ENCODE data around the gene C4A. TPM values are rescaled to one million over a fixed set of nuclear protein-coding genes. Genes with fewer than 3 reads are reported as not detected.
A peak's percentile ranks its signal among the peaks of the same experiment; 100 is the strongest.
"Not testable (repeated sequence)": the region's sequence is repeated elsewhere in the genome, so short reads cannot be mapped to it uniquely, and the experiment has no call there.

The C4A gene
- 0.35 and 1.5 TPM in 2 replicates for total RNA-seq (2014; rRNA removed; shearing (Covaris generic))

DNA sequence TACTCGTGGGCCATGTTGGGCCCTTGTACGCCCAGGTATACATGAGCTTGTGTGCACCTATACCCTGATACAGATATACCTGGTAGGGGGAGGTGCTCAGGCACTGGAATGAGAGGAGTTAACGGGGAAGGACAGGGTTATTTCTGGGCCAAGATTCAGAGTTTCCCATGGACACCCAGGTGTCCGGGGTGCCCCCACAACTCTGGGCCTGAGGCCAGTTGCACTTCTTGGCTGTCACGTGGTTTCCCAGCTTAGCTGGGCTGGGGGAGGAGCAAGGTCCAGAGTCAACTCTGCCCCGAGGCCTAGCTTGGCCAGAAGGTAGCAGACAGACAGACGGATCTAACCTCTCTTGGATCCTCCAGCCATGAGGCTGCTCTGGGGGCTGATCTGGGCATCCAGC lies at the start of gene C4A:
Gene C4A (plus strand): TSS at position 314 of the 400 bp plus-strand sequence. CDS start 51 bp downstream, at position 365.
- H3K36me3 ChIP-seq (replicated peaks; ENCODE audit: control insufficient read depth, insufficient read depth, low read length); H3K27me3 ChIP-seq (ENCODE audit: control insufficient read depth, insufficient read depth, low read length); DNase-seq; H3K4me3 ChIP-seq (ENCODE audit: insufficient read depth, low read depth, low read length): not testable (repeated sequence)

DNA sequence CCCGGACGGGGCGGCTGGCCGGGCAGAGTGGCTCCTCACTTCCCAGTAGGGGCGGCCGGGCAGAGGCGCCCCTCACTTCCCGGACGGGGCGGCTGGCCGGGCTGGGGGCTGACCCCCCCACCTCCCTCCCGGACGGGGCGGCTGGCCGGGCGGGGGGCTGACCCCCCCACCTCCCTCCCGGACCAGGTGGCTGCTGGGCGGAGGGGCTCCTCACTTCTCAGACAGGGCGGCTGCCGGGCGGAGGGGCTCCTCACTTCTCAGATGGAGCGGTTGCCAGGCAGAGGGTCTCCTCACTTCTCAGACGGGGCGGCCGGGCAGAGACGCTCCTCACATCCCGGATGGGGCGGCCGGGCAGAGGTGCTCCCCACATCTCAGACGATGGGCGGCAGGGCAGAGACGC lies 49.7 kb upstream of the C4A start:
- DNase-seq; H3K4me3 ChIP-seq (ENCODE audit: insufficient read depth, low read depth, low read length); H3K36me3 ChIP-seq (replicated peaks; ENCODE audit: control insufficient read depth, insufficient read depth, low read length); H3K27me3 ChIP-seq (ENCODE audit: control insufficient read depth, insufficient read depth, low read length): not testable (repeated sequence)

DNA sequence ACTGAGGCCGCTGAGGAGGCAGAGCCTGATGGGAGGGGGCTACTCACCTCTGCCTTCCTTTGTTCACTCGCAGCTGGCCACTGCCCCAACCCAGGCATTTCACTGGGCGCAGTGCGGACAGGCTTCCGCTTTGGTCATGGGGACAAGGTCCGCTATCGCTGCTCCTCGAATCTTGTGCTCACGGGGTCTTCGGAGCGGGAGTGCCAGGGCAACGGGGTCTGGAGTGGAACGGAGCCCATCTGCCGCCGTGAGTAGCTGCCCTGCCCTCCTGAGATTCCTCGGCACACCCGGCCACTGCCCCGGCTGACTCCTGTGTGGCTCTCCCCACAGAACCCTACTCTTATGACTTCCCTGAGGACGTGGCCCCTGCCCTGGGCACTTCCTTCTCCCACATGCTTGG lies 48.3 kb upstream of the C4A start:
- no peak overlapping the region for H3K4me3 ChIP-seq (ENCODE audit: insufficient read depth, low read depth, low read length)
- H3K36me3 ChIP-seq (replicated peaks; ENCODE audit: control insufficient read depth, insufficient read depth, low read length) = no peaks in the 10 kb centered on the region
- no peaks in the 10 kb centered on the region for H3K27me3 ChIP-seq (ENCODE audit: control insufficient read depth, insufficient read depth, low read length)
- DNase-seq = no peak

DNA sequence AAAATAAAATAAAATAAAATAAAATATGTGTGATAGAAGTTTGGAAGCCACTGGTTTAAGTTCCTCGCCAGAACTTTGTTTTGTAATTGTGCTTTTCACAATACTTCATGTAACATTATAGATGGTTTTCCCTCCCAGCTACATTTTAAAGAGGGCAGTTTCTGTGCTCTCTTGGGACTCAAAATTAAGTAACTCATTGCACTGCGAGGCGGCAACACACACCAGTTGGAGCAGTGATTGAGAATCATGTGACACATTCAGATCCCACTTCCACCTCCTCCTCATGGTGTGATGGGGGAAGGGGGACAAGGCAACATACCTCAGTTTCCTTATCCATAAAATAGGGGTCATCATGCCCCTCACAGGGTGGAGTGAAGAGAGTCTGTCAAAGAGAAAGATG lies 46.8 kb upstream of the C4A start:
- no peaks in the 10 kb centered on the region for H3K36me3 ChIP-seq (replicated peaks; ENCODE audit: control insufficient read depth, insufficient read depth, low read length)
- DNase-seq = no peak
- H3K4me3 ChIP-seq (ENCODE audit: insufficient read depth, low read depth, low read length) = no peak overlapping the region
- no peaks in the 10 kb centered on the region for H3K27me3 ChIP-seq (ENCODE audit: control insufficient read depth, insufficient read depth, low read length)

DNA sequence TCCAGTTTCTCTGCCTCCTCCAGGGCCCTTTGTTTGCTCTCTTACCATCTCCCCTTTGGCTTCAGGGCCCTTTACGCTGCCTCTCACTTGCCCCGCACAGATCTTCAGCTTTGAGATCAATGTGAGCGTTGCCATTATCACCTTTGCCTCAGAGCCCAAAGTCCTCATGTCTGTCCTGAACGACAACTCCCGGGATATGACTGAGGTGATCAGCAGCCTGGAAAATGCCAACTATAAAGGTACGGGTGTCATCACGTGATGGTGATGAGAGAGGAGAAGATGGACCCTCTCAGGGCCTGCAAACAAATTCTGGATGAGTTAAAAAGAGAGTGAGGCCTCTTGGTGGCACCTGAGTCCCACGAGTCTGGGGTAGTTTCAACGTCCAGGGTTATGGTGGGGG lies 46.0 kb upstream of the C4A start:
- no peaks in the 10 kb centered on the region for H3K27me3 ChIP-seq (ENCODE audit: control insufficient read depth, insufficient read depth, low read length)
- no peaks in the 10 kb centered on the region for H3K36me3 ChIP-seq (replicated peaks; ENCODE audit: control insufficient read depth, insufficient read depth, low read length)
- DNase-seq = no peak
- no peak overlapping the region for H3K4me3 ChIP-seq (ENCODE audit: insufficient read depth, low read depth, low read length)

DNA sequence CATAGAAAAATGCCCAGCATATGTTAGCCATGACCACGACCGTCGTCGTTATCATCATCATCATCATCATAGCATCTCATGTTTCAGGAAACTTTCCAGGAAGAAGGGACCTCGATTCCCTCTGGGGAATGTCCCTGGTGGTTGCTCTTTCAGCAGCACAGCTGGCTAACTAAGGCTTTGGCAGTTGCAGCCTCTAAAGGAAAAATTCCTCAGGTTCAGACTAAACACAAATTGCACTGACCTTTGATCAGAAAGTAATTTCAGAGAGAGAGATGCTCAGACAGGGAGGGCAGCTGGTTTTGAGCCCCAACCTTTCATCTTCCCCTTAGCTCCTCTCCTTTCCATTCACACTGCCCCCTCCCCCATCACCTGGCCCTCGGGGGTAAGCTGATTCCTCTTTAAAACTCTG lies 41.6 kb upstream of the C4A start:
- H3K36me3 ChIP-seq (replicated peaks; ENCODE audit: control insufficient read depth, insufficient read depth, low read length) = no peaks in the 10 kb centered on the region
- no peak overlapping the region for H3K4me3 ChIP-seq (ENCODE audit: insufficient read depth, low read depth, low read length)
- DNase-seq = no peak
- H3K27me3 ChIP-seq (ENCODE audit: control insufficient read depth, insufficient read depth, low read length) = no peaks in the 10 kb centered on the region; the same call in 1 of the 2 replicates

DNA sequence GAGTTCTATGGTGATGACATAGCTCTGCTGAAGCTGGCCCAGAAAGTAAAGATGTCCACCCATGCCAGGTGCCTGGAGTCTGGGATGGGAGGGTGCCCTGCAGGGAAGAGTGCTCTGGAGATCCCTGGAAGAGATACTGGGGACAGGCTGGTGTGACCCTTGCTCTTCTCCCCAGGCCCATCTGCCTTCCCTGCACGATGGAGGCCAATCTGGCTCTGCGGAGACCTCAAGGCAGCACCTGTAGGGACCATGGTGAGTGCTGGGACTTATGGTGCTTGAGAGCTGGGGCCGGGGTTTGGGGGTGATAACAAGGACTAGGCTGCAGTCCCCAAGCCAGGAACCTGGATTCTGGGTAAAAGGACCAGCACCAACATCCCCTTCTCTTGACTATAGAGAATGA lies 38.1 kb upstream of the C4A start:
- Histone ChIP-seq H3K4me3 (ENCODE audit: insufficient read depth, low read depth, low read length) (no peak overlapping the region), H3K36me3 (replicated peaks; ENCODE audit: control insufficient read depth, insufficient read depth, low read length) (no peaks in the 10 kb centered on the region), H3K27me3 (ENCODE audit: control insufficient read depth, insufficient read depth, low read length) (peaks cover 2% of the 10 kb centered on the region)
- DNase-seq = no peak

DNA sequence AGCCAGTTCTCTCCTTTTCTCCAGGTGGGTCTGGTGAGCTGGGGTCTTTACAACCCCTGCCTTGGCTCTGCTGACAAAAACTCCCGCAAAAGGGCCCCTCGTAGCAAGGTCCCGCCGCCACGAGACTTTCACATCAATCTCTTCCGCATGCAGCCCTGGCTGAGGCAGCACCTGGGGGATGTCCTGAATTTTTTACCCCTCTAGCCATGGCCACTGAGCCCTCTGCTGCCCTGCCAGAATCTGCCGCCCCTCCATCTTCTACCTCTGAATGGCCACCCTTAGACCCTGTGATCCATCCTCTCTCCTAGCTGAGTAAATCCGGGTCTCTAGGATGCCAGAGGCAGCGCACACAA lies 36.7 kb upstream of the C4A start:
- Histone ChIP-seq H3K36me3 (replicated peaks; ENCODE audit: control insufficient read depth, insufficient read depth, low read length) (no peaks in the 10 kb centered on the region), H3K27me3 (ENCODE audit: control insufficient read depth, insufficient read depth, low read length) (peaks cover 2% of the 10 kb centered on the region), H3K4me3 (ENCODE audit: insufficient read depth, low read depth, low read length) (no peak overlapping the region)
- DNase-seq = no peak

DNA sequence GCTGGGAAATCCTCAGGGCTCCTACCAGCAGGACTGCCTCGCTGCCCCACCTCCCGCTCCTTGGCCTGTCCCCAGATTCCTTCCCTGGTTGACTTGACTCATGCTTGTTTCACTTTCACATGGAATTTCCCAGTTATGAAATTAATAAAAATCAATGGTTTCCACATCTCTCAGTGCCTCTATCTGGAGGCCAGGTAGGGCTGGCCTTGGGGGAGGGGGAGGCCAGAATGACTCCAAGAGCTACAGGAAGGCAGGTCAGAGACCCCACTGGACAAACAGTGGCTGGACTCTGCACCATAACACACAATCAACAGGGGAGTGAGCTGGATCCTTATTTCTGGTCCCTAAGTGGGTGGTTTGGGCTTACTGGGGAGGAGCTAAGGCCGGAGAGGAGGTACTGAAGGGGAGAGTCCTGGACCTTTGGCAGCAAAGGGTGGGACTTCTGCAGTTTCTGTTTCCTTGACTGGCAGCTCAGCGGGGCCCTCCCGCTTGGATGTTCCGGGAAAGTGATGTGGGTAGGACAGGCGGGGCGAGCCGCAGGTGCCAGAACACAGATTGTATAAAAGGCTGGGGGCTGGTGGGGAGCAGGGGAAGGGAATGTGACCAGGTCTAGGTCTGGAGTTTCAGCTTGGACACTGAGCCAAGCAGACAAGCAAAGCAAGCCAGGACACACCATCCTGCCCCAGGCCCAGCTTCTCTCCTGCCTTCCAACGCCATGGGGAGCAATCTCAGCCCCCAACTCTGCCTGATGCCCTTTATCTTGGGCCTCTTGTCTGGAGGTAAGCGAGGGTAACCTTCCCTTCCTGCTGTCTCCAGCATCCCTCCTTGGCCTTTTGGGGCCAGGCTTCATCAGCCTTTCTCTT lies 36.1 kb upstream of the C4A start, which contains the start of gene CFB:
Gene CFB (plus strand): TSS at position 589 of the 863 bp plus-strand sequence. CDS start 127 bp downstream, at position 716.
- no peaks in the 10 kb centered on the region for H3K36me3 ChIP-seq (replicated peaks; ENCODE audit: control insufficient read depth, insufficient read depth, low read length)
- H3K27me3 ChIP-seq (ENCODE audit: control insufficient read depth, insufficient read depth, low read length) = peaks cover 2% of the 10 kb centered on the region
- H3K4me3 ChIP-seq (ENCODE audit: insufficient read depth, low read depth, low read length) = no peak within 1 kb of the TSS
- peak; percentile 79 for DNase-seq

DNA sequence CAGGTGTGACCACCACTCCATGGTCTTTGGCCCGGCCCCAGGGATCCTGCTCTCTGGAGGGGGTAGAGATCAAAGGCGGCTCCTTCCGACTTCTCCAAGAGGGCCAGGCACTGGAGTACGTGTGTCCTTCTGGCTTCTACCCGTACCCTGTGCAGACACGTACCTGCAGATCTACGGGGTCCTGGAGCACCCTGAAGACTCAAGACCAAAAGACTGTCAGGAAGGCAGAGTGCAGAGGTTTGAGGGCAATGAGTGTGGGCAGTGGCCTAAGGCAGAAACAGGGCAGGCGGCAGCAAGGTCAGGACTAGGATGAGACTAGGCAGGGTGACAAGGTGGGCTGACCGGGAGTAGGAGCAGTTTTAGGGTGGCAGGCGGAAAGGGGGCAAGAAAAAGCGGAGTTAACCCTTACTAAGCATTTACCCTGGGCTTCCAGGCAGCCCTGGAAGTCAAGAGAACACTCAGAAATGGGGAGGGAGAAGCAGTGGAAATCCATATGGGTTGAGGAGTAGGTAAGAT lies 35.4 kb upstream of the C4A start:
- Histone ChIP-seq H3K4me3 (ENCODE audit: insufficient read depth, low read depth, low read length) (no peak overlapping the region), H3K36me3 (replicated peaks; ENCODE audit: control insufficient read depth, insufficient read depth, low read length) (peaks cover 5% of the 10 kb centered on the region), H3K27me3 (ENCODE audit: control insufficient read depth, insufficient read depth, low read length) (peaks cover 2% of the 10 kb centered on the region)
- DNase-seq = no peak

DNA sequence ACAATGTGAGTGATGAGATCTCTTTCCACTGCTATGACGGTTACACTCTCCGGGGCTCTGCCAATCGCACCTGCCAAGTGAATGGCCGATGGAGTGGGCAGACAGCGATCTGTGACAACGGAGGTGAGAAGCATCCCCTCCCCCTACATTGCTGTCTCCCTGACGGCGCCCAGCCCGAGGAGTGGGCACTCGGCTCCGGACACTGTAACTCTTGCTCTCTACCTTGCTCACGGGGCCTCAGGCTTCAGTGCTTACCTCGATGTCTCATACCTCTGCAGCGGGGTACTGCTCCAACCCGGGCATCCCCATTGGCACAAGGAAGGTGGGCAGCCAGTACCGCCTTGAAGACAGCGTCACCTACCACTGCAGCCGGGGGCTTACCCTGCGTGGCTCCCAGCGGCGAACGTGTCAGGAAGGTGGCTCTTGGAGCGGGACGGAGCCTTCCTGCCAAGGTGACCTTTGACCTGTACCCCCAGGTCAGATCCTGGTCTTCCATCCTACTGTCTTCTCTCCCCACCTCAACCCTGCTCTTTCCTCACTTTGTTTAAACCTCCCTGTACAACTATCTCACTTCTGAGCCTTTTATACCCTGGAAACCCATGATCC lies 34.7 kb upstream of the C4A start:
- Histone ChIP-seq H3K27me3 (ENCODE audit: control insufficient read depth, insufficient read depth, low read length) (peaks cover 2% of the 10 kb centered on the region), H3K4me3 (ENCODE audit: insufficient read depth, low read depth, low read length) (no peak overlapping the region), H3K36me3 (replicated peaks; ENCODE audit: control insufficient read depth, insufficient read depth, low read length) (peaks cover 13% of the 10 kb centered on the region)
- DNase-seq = no peak

DNA sequence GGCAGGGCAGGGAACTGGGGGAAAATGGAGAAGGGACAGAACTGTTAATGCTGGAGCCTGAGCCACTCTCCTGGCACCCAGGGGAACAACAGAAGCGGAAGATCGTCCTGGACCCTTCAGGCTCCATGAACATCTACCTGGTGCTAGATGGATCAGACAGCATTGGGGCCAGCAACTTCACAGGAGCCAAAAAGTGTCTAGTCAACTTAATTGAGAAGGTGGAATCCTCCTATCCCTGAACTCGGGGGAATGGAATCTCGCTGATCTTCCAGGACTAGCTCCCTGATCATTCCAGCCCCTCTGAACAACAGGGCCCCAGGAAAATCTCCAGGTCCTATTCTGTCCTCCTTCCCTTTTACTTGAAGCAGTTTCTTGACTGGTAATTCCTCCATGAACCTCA lies 34.0 kb upstream of the C4A start:
- peaks cover 2% of the 10 kb centered on the region for H3K27me3 ChIP-seq (ENCODE audit: control insufficient read depth, insufficient read depth, low read length)
- peaks cover 13% of the 10 kb centered on the region for H3K36me3 ChIP-seq (replicated peaks; ENCODE audit: control insufficient read depth, insufficient read depth, low read length)
- H3K4me3 ChIP-seq (ENCODE audit: insufficient read depth, low read depth, low read length) = no peak overlapping the region
- no peak for DNase-seq

DNA sequence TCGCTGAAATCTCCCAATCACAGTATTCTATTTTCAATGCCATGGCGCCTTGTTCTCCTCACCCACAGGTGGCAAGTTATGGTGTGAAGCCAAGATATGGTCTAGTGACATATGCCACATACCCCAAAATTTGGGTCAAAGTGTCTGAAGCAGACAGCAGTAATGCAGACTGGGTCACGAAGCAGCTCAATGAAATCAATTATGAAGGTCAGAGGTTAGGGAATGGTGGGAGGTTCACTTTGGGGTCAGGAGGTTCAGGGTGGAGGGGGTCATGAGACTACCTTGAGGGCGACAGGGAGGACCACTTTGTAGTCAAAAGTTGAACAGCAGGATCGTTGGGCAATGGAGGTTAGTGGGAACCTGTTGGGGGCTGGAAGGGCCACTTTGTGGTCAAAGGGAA lies 33.6 kb upstream of the C4A start:
- Histone ChIP-seq H3K36me3 (replicated peaks; ENCODE audit: control insufficient read depth, insufficient read depth, low read length) (peaks cover 14% of the 10 kb centered on the region), H3K27me3 (ENCODE audit: control insufficient read depth, insufficient read depth, low read length) (peaks cover 2% of the 10 kb centered on the region), H3K4me3 (ENCODE audit: insufficient read depth, low read depth, low read length) (no peak overlapping the region)
- no peak for DNase-seq

DNA sequence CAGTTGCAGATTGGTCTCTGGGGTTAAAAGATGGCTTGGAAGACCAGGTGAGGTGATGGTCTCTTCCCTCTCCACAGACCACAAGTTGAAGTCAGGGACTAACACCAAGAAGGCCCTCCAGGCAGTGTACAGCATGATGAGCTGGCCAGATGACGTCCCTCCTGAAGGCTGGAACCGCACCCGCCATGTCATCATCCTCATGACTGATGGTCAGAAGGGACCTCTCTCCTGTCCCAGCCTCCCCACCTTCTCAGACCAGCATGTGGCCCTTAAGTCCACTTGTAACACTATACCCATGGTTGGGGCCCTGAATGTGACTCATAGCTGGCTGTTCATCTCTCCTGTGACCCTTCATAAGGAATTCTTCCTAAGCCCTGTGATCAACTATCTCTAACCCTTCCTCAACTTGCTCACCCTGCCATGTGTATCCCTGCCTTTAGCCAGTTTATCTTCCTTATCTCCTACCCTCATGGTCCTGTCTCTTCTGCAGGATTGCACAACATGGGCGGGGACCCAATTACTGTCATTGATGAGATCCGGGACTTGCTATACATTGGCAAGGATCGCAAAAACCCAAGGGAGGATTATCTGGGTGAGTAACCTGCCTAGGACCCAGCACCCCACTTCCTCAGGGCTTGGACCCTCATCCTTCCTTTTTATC lies 33.0 kb upstream of the C4A start:
- Histone ChIP-seq H3K36me3 (replicated peaks; ENCODE audit: control insufficient read depth, insufficient read depth, low read length) (peaks cover 19% of the 10 kb centered on the region), H3K27me3 (ENCODE audit: control insufficient read depth, insufficient read depth, low read length) (peaks cover 2% of the 10 kb centered on the region), H3K4me3 (ENCODE audit: insufficient read depth, low read depth, low read length) (no peak overlapping the region)
- no peak for DNase-seq
